ENCODE results near the gene FAAP20.

The FAAP20 gene

GRCh38 chr1:2181271-2181670 lies 13.3 kb downstream of the FAAP20 start:
- H3K36me3 ChIP-seq (ENCODE audit: control insufficient read depth in 2 of 2, insufficient read depth in 1 of 2, low read length in 2 of 2): peaks cover 0 to 72% of the 10 kb centered on the region in 2 experiments; a peak in 1 of 3 replicates
- H3K9me3 ChIP-seq (ENCODE audit: control insufficient read depth, insufficient read depth, low read depth, low read length): no peaks in the 10 kb centered on the region
- ChIA-PET POLR2A (no interaction called here), CTCF (no interaction called here)
- no peak overlapping the region for H3K4me3 ChIP-seq (ENCODE audit: low read depth, low read length)
- H3K27ac ChIP-seq (ENCODE audit: extremely low read depth, low read depth, low read length): no peak overlapping the region
- H3K4me1 ChIP-seq (ENCODE audit: control insufficient read depth, insufficient read depth, low read length): no peaks in the 10 kb centered on the region
- no peak for TF ChIP-seq GLIS2 (tag by site-specific recombination; IDR thresholded peaks at IDR 0.05)
- TF ChIP-seq ZNF426 (tag by site-specific recombination; IDR thresholded peaks at IDR 0.05): no peak
- TF ChIP-seq ZBTB21 (tag by site-specific recombination; IDR thresholded peaks at IDR 0.05): no peak
- TF ChIP-seq ZNF521 (tag by site-specific recombination; IDR thresholded peaks at IDR 0.05): no peak
- TF ChIP-seq HOXA7 (CRISPR knock-in tag; IDR thresholded peaks at IDR 0.05; ENCODE audit: borderline replicate concordance): no peak
- TF ChIP-seq TRIM28 (IDR thresholded peaks at IDR 0.05; ENCODE audit: borderline replicate concordance, low read length): no peak
- TF ChIP-seq ZNF398 (tag by site-specific recombination; IDR thresholded peaks at IDR 0.05): no peak
- TF ChIP-seq KLF1 (tag by site-specific recombination; IDR thresholded peaks at IDR 0.05): no peak
- no peak for TF ChIP-seq TCF7L2 (IDR thresholded peaks at IDR 0.05; ENCODE audit: borderline replicate concordance, low read depth, low read length)
- no peak for TF ChIP-seq ZNF324 (tag by site-specific recombination; IDR thresholded peaks at IDR 0.05)
- no peak for TF ChIP-seq ZNF202 (tag by site-specific recombination; IDR thresholded peaks at IDR 0.05; ENCODE audit: borderline replicate concordance)
- TF ChIP-seq HOXD13 (CRISPR knock-in tag; IDR thresholded peaks at IDR 0.05; ENCODE audit: borderline replicate concordance): no peak

- 0 out of 2 replicates have a peak, but pooled peaks have one; percentile 12 for TF ChIP-seq HIC1 (tag by site-specific recombination; IDR thresholded peaks at IDR 0.05)
- TF ChIP-seq ZSCAN4 (tag by site-specific recombination; IDR thresholded peaks at IDR 0.05): no peak
- TF ChIP-seq ATF2 (tag by site-specific recombination; IDR thresholded peaks at IDR 0.05; ENCODE audit: low read depth): no peak
- no peak for TF ChIP-seq ZNF830 (tag by site-specific recombination; IDR thresholded peaks at IDR 0.05; ENCODE audit: low read depth)
- H3K4me1 ChIP-seq (ENCODE audit: control insufficient read depth, insufficient read depth, low read length): no peaks in the 10 kb centered on the region
- CTCF ChIA-PET: no interaction called here
- H3K9me3 ChIP-seq (ENCODE audit: control insufficient read depth, insufficient read depth, low read depth, low read length): no peaks in the 10 kb centered on the region
- H3K27ac ChIP-seq (ENCODE audit: extremely low read depth, low read depth, low read length): no peak overlapping the region
- no peak overlapping the region for H3K4me3 ChIP-seq (ENCODE audit: low read depth, low read length)
- POLR2A ChIA-PET: no interaction called here
- H3K36me3 ChIP-seq (ENCODE audit: control insufficient read depth in 2 of 2, insufficient read depth in 1 of 2, low read length in 2 of 2): peaks cover 0 to 72% of the 10 kb centered on the region in 2 experiments; a peak in 1 of 3 replicates
Observed at GRCh38 chr1:2180297-2181245, 14.0 kb downstream of the FAAP20 start.
